HepG2 (cell line): ENCODE data around the gene NUDT17. TPM values are rescaled to one million over a fixed set of nuclear protein-coding genes. Genes with fewer than 3 reads are reported as not detected.

Experiments used
- ARHGAP35 ChIP-seq: sonication (generic); formaldehyde crosslinking; IDR thresholded peaks from 2 replicates; pipeline ENCODE4 v1.9.0; 2022; ENCODE audit warnings: mild to moderate bottlenecking, inconsistent platforms, moderate library complexity, missing genetic modification reagents, borderline replicate concordance
- CCAR2 ChIP-seq: fragments of 200-400 bp; formaldehyde crosslinking; optimal IDR thresholded peaks from 2 replicates; pipeline ENCODE3; 2018; ENCODE audit warnings: low read depth, mild to moderate bottlenecking, low read length, moderate library complexity
- HHEX ChIP-seq: IDR thresholded peaks from 2 replicates; pipeline ENCODE4 v1.6.1; 2016; ENCODE audit warnings: control low read depth
- MAZ ChIP-seq, 2 experiments: sonication (generic) in 1 of 2; formaldehyde crosslinking in 1 of 2; IDR thresholded peaks; 2 replicates each; pipeline versions ENCODE4 v1.5.0 to v1.6.1; 2012 to 2020; ENCODE audit warnings: low read depth in 2 of 2, mild to moderate bottlenecking in 2 of 2, borderline replicate concordance in 1 of 2, improper control_type of control experiment in 1 of 2, low read length in 1 of 2, missing genetic modification reagents in 1 of 2, moderate library complexity in 1 of 2
- MTERF4 ChIP-seq: sonication (generic); formaldehyde crosslinking; IDR thresholded peaks from 2 replicates; pipeline ENCODE4 v1.8.0; 2023; ENCODE audit warnings: mild to moderate bottlenecking, missing genetic modification reagents
- PREB ChIP-seq: sonication (generic); formaldehyde crosslinking; IDR thresholded peaks from 2 replicates; pipeline ENCODE4 v1.4.0; 2020; ENCODE audit warnings: missing genetic modification reagents
- REL ChIP-seq: sonication (generic); formaldehyde crosslinking; conservative IDR thresholded peaks from 2 replicates; pipeline ENCODE4 v1.8.0; 2022; ENCODE audit warnings: mild to moderate bottlenecking, missing genetic modification reagents, moderate library complexity
- SKI ChIP-seq: fragments of 450-650 bp; IDR thresholded peaks from one replicate; pipeline ENCODE4 v1.6.1; 2018; ENCODE audit warnings: mild to moderate bottlenecking; ENCODE audit not compliant: partially characterized antibody
- SMAD3 ChIP-seq: sonication (generic); formaldehyde crosslinking; IDR thresholded peaks from 2 replicates; pipeline ENCODE4 v1.4.0; 2020; ENCODE audit warnings: missing genetic modification reagents
- TERF1 ChIP-seq: sonication (generic); formaldehyde crosslinking; IDR thresholded peaks from 2 replicates; pipeline ENCODE4 v1.8.0; 2022; ENCODE audit warnings: mild to moderate bottlenecking, missing genetic modification reagents, moderate library complexity
- THYN1 ChIP-seq: sonication (generic); formaldehyde crosslinking; IDR thresholded peaks from 2 replicates; pipeline ENCODE4 v1.8.1; 2023; ENCODE audit warnings: low read depth, mild to moderate bottlenecking, moderate library complexity, missing genetic modification reagents, borderline replicate concordance
- U2AF2 ChIP-seq: fragments of 200-400 bp; formaldehyde crosslinking; IDR thresholded peaks from 2 replicates; pipeline ENCODE4 v1.6.1; 2017; ENCODE audit warnings: low read depth, mild to moderate bottlenecking, low read length
- ZBTB7B ChIP-seq: sonication (generic); formaldehyde crosslinking; IDR thresholded peaks from 2 replicates; pipeline ENCODE4 v1.4.0; 2020; ENCODE audit warnings: missing genetic modification reagents
- ZFP90 ChIP-seq: sonication (generic); formaldehyde crosslinking; IDR thresholded peaks from 2 replicates; pipeline ENCODE4 v1.8.0; 2022; ENCODE audit warnings: missing genetic modification reagents, mild to moderate bottlenecking, inconsistent platforms, borderline replicate concordance
- ZNF101 ChIP-seq: sonication (generic); formaldehyde crosslinking; IDR thresholded peaks from 2 replicates; pipeline ENCODE4 v1.4.0; 2020; ENCODE audit warnings: mild to moderate bottlenecking, low read depth, missing genetic modification reagents, borderline replicate concordance
- ZNF770 ChIP-seq: sonication (generic); formaldehyde crosslinking; IDR thresholded peaks from 2 replicates; pipeline ENCODE4 v1.5.0; 2020; ENCODE audit warnings: mild to moderate bottlenecking, missing genetic modification reagents
- polyA plus RNA-seq, 8 experiments: library from polyadenylated mRNA; depleted of rRNA in 3 of 8; stranded (reverse) in 7 of 8; unstranded in 1 of 8; fragments of >200 nt; fragmentation: Illumina TruSeq in 4 of 8; extraction: Trizol in 4 of 8; gene quantifications; 2 replicates each; pipeline versions ENCODE4 v1.2.1 to v1.2.3, GENCODE V29; 2011 to 2016; ENCODE audit warnings: low read depth in 4 of 8, missing spikeins in 1 of 8, mixed read lengths in 1 of 8; ENCODE audit not compliant: insufficient read depth in 1 of 8
- total RNA-seq, 5 experiments: library from RNA; depleted of rRNA; stranded (reverse); fragments of >200 nt; fragmentation: Illumina TruSeq; extraction: Trizol; gene quantifications; 2 replicates each; pipeline ENCODE4 v1.2.3, GENCODE V29; 2016; ENCODE audit warnings: low read depth in 1 of 5

The NUDT17 gene
- total and polyA plus RNA-seq, 2 of the 13 experiments (the other 11 are each of a cell fraction or from before 2014, with no cell fraction given) = 2.6 to 5.8 TPM

GRCh38 chr1:145823565-145824498 lies 21.6 kb upstream of the NUDT17 start, which contains the start of the genes POLR3C and RNF115 (continued):
- TF ChIP-seq THYN1 (no peak), MAZ (IDR thresholded peaks at IDR 0.05; ENCODE audit: borderline replicate concordance, low read depth, low read length) (no peak), MAZ (CRISPR knock-in tag; IDR thresholded peaks at IDR 0.05; ENCODE audit: low read depth) (peak; percentile 41), TERF1 (CRISPR knock-in tag) (no peak), REL (no peak), PREB (CRISPR knock-in tag) (no peak), ZNF101 (CRISPR knock-in tag) (no peak), MTERF4 (CRISPR knock-in tag) (peak; percentile 56), CCAR2 (no peak), SMAD3 (CRISPR knock-in tag) (peak; percentile 71; the same call in 1 of the 2 replicates), ZFP90 (CRISPR knock-in tag) (peak; percentile 70; the same call in 1 of the 2 replicates), HHEX (CRISPR knock-in tag) (no peak), SKI (peak; percentile 43), ZNF770 (CRISPR knock-in tag) (no peak; the same call in none of the 2 replicates), U2AF2 (no peak), ARHGAP35 (CRISPR knock-in tag) (no peak), ZBTB7B (CRISPR knock-in tag) (peak; percentile 88)
